Endometrial microvascular endothelial cells (primary cell): ENCODE results near the gene FOXO6. TPM values are rescaled to one million over a fixed set of nuclear protein-coding genes. Genes with fewer than 3 reads are reported as not detected.

Source experiments
- in situ Hi-C: cut with HindIII; loops from 2 replicates; pipeline ENCODE4 v1.10.0; 2017; ENCODE audit warnings: low sequenced_read_pairs, low pct_unique_long_range_greater_than_20kb; ENCODE audit errors: inconsistent ontology term
- total RNA-seq: library from RNA; depleted of rRNA; stranded (reverse); fragments of >200 nt; gene quantifications from one replicate; pipeline ENCODE4 v1.2.3, GENCODE V29; 2015; ENCODE audit errors: inconsistent ontology term

Gene FOXO6
- total RNA-seq, 1 donor from 2014 or later, result not detected

GRCh38 chr1:41362749-41363590, 1.7 kb downstream of the FOXO6 start:
- in situ Hi-C loops, result no loop called here

GRCh38 chr1:41363591-41364320, 2.5 kb downstream of the FOXO6 start:
- in situ Hi-C loops, result no loop called here

- in situ Hi-C loops, result no loop called here
Observed at GRCh38 chr1:41364442-41365319, 3.4 kb downstream of the FOXO6 start.

- in situ Hi-C loops, result no loop called here
Observed at GRCh38 chr1:41365320-41365633, 4.0 kb downstream of the FOXO6 start.

- in situ Hi-C loops, result no loop called here
Observed at GRCh38 chr1:41365772-41366454, 4.7 kb downstream of the FOXO6 start.

GRCh38 chr1:41366455-41367287, 5.4 kb downstream of the FOXO6 start:
- in situ Hi-C loops, result no loop called here

- in situ Hi-C loops, result no loop called here
Observed at GRCh38 chr1:41367288-41367642, 6.0 kb downstream of the FOXO6 start.

- in situ Hi-C loops, result no loop called here
Observed at GRCh38 chr1:41368366-41368765, 7.1 kb downstream of the FOXO6 start.

GRCh38 chr1:41368801-41369200, 7.6 kb downstream of the FOXO6 start:
- in situ Hi-C loops, result no loop called here

- in situ Hi-C loops, result no loop called here
Observed at GRCh38 chr1:41369531-41369930, 8.3 kb downstream of the FOXO6 start.

- in situ Hi-C loops, result no loop called here
Observed at GRCh38 chr1:41370225-41370624, 9.0 kb downstream of the FOXO6 start.

- in situ Hi-C loops, result no loop called here
Observed at GRCh38 chr1:41370756-41371420, 9.7 kb downstream of the FOXO6 start.

GRCh38 chr1:41371630-41372599, 10.7 kb downstream of the FOXO6 start:
- in situ Hi-C loops, result no loop called here

GRCh38 chr1:41372600-41372993, 11.4 kb downstream of the FOXO6 start:
- in situ Hi-C loops, result no loop called here

GRCh38 chr1:41373373-41373772, 12.1 kb downstream of the FOXO6 start:
- in situ Hi-C loops, result no loop called here

- in situ Hi-C loops, result no loop called here
Observed at GRCh38 chr1:41374711-41375110, 13.5 kb downstream of the FOXO6 start.

GRCh38 chr1:41377397-41377796, 16.2 kb downstream of the FOXO6 start:
- in situ Hi-C loops, result no loop called here
